Activated CD4-positive, alpha-beta T cell treated with anti-CD3 and anti-CD28 coated beads, Interleukin-10, Interleukin-2, amounts not matched to agents 100 ng/mL and 50 ng/mL, durations not matched to agents 16 hours and 8 hours (primary cell): ENCODE data around the gene SNCB.
"Not testable (repeated sequence)": the region's sequence is repeated elsewhere in the genome, so short reads cannot be mapped to it uniquely, and the experiment has no call there.

ENCODE experiments used
- DNase-seq: peaks from one replicate; pipeline ENCODE4 v3.0.0-alpha.2; 2020

Gene SNCB

DNA sequence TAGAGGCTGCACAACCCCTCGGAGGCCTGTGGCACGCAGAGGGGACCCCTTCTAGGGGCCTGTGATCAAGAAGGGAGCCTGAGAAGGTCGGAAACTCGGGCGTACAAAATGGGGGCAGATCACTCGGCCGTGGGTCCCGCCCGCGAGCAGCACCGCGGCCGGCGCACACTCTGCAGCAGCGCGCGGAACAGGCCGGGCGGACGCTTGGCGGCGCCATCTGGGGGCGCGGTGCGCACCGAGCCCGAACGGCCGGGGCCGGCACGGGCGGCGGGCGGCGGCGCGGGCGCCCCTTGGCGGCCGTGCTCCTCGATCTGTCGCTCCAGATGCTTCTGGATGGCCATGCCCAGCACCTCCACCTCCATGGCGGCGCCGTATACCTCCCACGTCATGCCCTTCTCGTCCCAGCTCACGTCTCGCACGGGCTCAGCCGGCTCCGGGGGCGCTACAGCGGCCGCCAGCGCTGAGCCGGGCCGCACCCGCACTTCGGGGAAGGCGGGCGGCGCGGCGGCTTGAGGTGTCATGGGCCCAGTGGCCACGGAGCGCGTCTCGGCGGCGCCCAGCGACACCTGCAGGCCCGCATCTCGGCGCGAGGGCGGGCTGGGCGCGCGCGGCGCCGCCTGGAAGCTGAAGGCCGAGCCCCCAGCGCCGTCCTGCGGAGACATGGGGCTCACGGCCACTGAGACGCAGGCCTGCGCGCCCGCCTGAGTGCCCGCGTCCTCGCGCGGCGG is 33.5 kb downstream of the SNCB start:
- DNase-seq = peak; percentile 73

DNA sequence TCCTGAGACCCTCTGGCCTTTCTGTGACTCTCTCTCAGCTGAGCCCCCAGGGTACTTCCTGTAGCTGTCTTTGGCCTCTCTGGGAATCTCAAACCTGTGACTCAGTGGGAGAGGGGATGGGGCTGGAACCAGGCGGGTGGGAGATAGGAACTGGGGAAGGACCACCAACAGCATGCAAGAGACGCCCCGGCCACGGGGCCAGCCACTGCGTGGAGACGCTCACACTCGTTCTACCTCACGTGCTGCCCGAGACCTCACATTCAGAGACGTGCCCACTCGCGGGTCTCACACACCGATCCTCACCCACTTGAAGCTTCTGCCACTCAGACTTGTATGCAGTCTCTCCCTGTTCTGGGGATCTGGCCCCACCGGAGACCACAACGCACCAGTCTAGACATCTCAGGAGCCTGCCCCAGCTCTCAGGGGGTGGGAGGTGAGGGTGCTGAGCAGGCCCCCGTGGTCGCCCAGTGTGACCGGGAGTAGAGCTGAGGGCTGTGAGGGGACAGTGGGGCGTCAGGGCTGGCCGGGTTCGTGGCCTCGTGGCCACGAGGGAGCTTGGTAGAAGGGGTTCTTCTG is 34.2 kb downstream of the SNCB start:
- no peak for DNase-seq

DNA sequence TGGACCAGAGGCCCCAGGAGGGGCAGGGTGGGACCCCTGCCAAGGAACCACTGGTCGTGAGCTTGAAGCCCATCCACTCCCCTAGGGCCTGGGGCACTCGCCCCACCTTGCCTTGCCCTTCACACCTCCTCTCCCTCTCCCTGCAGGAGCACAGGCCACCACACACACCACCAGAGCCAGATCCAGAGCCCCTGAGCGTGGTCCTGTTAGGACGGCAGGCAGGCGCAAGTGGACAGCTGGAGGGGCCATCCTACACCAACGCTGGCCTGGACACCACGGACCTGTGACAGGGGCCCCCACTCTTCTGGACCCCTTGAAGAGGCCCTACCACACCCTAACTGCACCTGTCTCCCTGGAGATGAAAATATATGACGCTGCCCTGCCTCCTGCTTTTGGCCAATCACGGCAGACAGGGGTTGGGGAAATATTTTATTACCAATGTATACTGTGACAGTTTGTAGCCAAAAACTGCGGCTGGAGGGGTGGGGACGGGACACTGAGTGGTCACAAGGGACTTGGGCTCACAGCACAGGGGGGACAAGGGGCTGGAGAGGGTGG is 34.9 kb downstream of the SNCB start:
- DNase-seq = no peak

DNA sequence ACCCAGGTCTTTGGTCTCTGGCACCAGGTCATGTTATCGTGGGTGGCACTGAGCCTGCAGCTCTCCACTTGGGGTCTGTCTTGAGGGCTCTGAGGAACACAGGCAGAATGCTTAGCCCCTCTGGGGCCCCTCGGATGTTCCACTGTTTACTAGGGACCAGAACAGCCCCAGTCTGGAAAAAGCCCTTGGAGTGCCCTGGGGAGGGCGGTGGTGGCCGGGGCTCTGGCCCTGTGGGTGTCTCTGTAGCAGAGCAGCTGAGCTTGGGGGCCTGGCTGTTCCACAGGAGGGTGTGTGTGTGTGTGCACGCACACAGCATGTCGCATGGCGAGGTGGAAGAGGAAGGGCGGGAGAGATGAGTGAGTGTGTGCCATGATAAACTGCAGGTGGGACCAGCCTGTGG is 35.8 kb downstream of the SNCB start:
- DNase-seq = no peak

DNA sequence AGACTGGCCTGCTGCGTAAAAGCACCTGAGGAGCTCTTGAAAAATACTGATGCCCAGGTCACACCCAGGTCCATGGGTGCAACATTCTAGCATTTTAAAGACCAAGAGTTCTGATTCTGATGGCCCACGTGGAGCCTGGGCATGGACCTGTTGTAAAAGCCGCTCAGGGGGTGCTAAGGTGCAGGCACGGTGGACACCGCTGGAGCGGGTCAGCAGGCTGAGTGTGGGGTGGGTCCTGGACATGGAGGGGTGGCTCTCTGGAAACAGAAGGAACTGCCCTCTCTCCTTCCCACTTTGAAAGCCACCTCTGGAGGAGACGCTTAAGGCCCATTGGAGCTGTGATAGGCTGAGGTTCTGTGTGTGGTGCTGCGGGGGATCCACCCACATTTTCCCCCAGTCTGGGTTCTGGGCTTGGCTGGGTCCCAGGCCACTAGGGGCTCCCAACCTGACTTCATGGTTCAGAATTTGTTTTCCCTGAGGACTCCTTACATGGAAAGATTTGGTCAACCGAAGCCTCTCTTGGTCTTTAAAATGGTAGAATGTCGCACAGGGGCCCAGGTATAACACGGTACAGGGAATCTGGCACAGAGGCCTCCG is 37.0 kb downstream of the SNCB start:
- no peak for DNase-seq

DNA sequence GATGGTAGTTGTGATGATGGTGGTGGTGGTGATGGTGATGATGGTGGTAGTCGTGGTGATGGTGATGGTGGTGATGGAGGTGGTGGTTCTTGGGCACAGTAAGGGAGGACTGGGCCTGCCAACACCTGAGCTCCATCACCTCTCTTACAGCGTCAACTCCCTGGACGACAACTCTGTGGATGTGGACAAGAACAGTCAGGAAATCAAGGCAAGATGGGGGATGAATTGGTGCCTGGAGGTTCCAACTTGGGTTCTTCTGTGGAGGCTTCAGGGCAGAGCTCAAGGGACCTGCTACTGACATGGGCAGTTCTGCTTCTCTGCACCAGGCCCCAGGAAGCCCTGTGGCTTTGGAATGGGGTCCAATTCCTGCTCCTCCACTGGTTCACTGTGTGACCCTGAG is 37.8 kb downstream of the SNCB start:
- no peak for DNase-seq

DNA sequence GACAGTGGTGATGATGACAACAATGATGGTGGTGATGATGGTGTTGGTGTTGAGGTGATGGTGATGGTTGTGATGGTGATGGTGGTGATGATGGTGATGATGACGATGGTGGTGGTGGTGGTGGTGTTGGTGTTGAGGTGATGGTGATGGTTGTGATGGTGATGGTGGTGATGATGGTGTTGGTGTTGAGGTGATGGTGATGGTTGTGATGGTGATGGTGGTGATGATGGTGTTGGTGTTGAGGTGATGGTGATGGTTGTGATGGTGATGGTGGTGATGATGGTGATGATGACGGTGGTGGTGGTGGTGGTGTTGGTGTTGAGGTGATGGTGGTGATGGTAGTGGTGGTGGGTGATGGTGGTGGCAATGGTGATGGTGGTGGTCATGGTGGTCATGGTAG is 38.7 kb downstream of the SNCB start:
- not testable (repeated sequence) for DNase-seq

DNA sequence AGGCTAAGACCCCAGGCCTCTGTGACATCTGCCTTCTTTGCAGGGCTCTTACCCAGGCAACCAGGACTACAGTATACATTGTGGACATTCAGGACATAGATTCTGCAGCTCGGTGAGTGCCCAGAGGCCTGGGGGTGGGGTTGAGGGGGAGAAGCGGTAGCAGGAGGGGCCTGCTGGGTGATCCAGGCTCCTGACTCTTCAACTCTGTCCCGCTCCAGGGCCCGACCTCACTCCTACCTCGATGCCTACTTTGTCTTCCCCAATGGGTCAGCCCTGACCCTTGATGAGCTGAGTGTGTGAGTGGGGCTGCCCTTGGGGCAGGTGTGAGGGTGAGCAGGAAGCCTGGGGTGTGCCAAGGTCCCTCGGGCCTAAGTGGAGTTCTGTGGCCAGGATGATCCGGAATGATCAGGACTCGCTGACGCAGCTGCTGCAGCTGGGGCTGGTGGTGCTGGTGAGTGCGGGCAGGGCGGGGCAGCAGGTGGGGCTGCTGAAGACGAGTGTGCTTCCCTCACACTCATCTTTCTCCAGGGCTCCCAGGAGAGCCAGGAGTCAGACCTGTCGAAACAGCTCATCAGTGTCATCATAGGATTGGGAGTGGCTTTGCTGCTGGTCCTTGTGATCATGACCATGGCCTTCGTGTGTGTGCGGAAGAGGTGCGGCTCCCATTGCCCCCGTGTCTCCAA is 40.2 kb downstream of the SNCB start:
- no peak for DNase-seq

DNA sequence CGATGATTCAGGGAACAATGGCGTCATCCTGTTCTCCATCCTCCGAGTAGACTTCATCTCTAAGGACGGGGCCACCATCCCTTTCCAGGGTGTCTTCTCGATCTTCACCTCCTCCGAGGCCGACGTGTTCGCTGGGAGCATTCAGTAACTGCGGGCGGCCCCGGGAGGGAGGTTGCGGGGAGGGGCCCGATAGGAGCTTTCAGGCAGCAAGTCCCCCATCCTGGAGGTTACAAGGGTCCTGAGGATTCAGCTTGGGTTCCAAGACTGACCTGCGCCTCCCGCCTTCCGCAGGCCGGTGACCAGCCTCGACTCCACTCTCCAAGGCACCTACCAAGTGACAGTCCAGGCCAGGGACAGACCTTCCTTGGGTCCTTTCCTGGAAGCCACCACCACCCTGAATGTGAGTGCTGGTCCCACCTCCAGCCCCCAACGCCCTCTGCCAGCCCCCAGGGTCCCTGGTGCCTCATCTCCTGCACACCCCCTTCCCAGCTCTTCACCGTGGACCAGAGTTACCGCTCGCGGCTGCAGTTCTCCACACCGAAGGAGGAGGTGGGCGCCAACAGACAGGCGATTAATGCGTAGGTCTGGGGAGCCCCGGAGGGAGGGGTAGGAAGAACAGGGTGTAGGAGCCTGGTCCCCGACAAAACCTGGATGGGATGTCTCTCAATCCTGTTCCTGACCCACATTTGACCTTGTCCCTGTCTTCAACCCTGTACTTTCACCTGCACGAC is 41.1 kb downstream of the SNCB start:
- DNase-seq = no peak

DNA sequence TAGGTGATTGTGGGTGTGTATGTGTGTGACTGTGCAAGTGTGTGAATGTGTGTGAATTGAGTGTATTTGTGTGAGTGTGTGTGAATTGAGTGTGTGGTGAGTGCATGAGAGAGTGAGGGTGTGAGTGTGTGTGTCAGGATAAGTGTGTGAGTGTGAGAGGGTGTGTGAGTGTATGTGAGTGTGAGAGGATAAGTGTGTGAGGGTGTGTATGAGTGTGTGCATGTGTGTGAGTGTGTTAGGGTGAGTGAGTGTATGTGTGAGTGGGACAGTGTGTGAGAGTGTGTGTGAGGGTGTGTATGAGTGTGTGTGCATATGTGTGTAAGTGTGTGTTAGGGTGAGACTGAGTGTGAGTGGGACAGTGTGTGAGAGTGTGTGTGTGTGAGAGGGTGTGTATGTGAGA is 42.0 kb downstream of the SNCB start:
- DNase-seq = no peak

DNA sequence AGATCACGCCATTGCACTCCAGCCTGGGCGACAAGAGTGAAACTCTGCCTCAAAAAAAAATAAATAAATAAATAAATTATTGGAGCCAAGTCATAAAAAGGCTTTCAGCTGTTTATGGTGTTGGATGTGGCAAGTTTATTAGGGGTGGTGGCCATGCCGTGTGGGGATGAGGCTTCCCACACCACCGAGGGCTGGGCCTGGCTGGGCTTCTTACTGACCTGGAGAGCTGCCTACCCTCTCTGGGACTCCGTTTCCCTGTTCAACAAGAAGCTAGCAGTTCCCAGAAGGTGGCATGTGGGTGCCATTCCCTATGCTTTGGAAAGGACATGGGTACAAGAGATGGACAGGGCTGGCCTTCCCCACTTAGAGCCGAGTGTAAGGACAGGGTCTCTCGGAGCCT is 42.9 kb downstream of the SNCB start:
- no peak for DNase-seq

DNA sequence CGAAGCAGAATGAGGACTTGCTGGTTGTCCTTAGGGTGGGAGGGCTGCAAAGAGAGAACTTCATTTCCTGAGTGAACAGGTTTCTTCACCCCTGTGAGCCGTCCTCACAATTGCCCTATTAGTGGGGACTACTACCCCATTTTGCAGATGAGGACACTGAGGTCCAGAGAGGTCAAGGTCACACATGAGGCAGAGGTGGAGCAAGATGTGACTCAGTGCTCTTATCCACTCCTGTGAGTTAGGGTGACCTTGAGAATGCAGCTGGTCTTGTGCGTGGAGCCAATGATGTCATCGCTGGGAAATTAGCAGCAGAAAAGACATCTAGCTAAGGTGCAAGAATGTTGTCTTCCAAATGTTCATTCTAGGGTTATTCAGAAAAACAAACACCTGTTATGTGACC is 47.3 kb downstream of the SNCB start:
- DNase-seq = no peak

DNA sequence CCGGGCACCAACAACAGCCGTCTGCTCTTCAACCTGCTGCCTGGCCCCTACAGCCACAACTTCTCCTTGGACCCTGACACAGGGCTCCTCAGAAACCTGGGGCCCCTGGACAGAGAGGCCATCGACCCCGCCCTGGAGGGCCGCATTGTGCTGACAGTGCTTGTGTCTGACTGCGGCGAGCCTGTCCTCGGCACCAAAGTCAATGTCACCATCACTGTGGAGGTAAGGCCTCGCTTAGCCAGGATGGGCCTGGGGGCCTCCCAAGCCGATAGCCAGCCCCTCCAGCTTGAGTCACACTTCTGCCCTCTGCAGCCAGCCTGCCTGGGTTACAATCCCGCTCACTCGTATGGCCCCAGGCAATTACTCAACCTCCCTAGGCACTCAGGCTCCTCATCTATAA is 49.0 kb downstream of the SNCB start:
- DNase-seq = no peak

DNA sequence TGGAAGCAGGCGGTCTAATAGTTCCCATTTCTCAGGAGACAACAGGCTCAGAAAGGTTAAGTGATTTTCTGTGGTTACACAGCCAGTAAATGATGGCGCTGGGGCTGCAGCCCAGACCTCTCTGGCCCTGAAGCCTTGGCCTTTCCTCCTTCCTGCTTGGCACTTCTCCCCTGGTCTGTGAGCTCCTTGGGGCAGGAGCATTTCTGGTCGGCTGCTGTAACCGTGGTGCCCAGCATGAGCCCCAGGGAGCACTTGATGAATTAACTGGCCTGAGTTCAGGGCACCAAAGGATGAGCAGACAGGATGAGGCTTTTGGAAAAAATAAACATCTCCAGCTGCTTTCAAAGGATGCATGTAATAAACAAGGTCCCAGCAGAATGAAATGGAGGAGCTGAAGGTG is 51.0 kb downstream of the SNCB start:
- DNase-seq = no peak

DNA sequence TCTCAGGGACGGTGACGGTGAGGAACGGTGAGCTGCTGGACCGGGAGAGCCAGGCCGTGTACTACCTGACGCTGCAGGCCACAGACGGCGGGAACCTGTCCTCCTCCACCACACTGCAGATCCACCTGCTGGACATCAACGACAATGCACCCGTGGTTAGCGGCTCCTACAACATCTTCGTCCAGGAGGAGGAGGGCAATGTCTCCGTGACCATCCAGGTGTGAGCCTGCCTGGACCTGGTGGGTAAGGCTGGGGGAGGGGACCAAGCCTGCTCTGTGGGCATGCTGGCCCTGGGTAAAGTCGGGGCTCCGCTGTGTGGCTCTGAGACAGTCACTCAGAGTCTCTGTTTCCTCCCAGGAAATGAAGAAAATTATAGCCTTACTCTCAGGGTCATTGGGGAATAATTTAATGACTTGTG is 51.9 kb downstream of the SNCB start:
- DNase-seq = peak; percentile 28

DNA sequence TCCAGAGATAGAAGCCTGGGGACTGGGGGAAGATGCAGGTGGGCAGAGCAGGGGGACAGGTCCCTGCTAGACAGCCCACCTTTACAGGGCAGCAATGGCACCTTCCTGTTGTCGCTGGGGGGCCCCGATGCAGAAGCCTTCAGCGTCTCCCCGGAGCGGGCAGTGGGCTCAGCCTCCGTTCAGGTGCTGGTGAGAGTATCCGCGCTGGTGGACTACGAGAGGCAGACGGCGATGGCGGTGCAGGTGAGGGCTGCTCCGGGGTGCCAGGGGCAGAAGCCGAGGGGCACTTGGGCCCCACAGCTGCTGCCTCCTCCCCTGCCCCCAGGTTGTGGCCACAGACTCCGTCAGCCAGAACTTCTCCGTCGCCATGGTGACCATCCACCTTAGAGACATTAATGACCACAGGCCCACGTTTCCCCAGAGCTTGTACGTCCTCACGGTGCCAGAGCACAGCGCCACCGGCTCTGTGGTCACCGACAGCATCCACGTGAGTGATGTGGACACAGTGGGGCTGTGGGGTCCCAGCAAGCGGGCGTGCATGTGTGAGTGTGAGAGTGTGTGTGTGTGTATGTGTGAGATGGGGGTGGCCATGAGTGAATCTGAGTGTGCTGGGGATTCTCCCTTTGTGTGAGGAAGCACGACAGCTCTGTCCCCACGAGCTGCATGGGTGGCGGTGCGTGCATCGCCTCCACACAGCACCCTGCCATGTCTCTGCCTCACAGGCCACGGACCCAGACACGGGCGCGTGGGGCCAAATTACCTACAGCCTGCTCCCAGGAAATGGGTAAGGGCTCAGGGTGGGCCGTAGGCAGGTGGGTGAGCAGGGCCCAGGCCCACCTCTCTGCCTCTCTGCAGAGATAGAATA is 52.8 kb downstream of the SNCB start:
- no peak for DNase-seq

DNA sequence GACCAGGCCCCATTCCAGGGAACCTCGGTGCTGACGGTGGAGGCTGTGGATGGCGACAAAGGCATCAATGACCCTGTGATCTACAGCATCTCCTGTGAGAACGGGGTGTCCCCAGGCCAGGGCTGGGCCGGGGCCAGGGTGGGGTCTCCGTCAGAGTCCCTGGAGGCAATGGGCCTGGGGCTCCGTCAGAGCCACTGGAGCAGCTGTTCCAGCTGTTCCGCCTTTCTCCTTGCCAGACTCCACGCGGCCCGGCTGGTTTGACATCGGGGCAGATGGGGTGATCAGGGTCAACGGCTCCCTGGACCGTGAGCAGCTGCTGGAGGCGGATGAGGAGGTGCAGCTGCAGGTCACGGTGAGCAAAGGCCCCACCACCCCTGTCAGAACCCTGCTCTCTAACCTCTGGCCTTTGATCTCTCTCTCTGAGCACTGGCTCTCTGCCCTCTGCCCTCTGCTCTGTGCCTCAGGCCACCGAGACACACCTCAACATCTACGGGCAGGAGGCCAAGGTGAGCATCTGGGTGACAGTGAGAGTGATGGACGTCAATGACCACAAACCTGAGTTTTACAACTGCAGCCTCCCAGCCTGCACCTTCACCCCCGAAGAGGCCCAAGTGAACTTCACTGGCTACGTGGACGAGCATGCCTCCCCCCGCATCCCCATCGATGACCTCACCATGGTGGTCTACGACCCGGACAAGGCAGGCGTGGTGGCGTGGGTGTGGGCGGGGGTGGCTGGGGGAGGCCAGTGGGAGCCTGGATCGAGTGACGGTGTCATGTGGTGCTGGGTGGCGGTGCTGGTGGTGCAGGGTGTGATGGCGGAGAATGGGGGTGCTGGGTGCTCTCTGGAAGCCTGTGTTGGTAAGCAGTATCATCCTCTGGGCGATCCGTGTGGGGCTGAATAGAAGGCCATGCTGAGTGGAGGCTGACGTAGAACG is 54.6 kb downstream of the SNCB start:
- no peak for DNase-seq

DNA sequence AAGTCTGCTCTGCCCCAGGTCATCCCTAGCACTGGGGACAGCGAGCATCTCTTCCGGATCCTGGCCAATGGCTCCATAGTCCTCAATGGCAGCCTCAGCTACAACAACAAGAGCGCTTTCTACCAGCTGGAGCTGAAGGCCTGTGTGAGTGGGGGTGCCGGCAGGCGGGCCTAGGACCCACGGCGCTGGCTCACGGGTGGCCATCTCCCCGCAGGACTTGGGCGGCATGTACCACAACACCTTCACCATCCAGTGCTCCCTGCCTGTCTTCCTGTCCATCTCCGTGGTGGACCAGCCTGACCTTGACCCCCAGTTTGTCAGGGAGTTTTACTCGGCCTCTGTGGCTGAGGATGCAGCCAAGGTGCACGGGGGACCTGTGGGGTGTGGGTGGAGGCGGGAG is 55.3 kb downstream of the SNCB start:
- DNase-seq = no peak

DNA sequence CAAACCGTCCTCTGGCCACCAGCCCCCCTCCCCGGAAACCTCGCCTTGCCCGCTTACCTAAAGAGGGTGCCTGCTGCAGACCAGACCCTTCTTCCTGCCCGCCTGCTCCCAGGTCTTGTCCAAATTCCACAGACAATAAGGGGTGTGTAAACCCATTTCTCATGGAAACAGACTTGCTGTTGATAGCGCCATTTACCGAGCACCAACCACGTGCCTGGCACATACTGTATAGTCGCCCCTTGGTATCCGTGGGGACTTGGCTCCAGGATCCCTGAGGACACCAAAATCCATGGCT is 56.1 kb downstream of the SNCB start:
- DNase-seq = no peak

DNA sequence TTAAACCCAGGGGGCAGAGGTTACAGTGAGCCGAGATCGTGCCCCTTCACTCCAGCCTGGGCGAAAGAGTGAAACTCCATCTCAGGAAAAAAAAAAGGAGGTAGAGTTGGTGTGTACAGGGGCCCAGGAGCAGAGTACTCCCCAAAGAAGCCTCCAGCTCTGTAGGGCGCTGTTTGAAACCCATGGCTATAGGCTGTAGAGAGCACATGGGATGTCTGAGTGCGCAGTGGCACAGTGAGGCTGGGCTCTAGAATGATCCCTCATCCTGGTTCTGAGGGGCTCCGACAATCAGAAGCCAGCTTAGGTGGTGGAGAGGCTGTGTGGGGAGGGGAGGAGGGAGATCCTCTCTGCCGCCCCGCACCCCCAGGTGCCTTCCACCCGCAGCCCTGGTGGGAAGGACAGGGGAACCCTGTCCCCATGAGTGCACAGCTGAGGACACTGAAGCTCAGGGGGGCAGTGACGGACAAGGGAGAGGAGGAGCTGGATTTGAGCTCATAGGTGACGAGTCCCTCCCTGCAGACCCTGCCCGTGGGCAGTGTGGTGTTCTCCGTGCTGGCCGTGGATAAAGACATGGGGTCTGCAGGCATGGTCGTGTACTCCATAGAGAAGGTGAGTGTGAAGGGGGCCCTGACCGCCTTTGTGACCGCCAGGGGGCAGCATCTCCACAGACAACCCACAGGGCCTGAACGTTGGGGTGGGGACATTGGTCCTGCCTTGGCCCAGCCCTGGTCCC is 56.6 kb downstream of the SNCB start:
- DNase-seq = peak; percentile 76
